WTC11 (cell line): ENCODE data around the gene LRRC9.

Experiments
- ATF3 ChIP-seq: sonication (generic); formaldehyde crosslinking; conservative IDR thresholded peaks from 2 replicates; pipeline ENCODE4 v1.8.1; 2022; ENCODE audit warnings: mild to moderate bottlenecking, missing genetic modification reagents
- CTCF ChIP-seq: fragments of 200-600 bp; IDR thresholded peaks from 2 replicates; pipeline ENCODE4 v1.8.0; 2022; ENCODE audit warnings: antibody characterized with exemption
- FOXP1 ChIP-seq: sonication (generic); formaldehyde crosslinking; IDR thresholded peaks from 2 replicates; pipeline ENCODE4 v1.8.0; 2022; ENCODE audit warnings: missing genetic modification reagents, mild to moderate bottlenecking, moderate library complexity, borderline replicate concordance
- MAX ChIP-seq: sonication (generic); formaldehyde crosslinking; IDR thresholded peaks from 2 replicates; pipeline ENCODE4 v1.8.0; 2022; ENCODE audit warnings: mild to moderate bottlenecking, missing genetic modification reagents
- SMAD3 ChIP-seq: sonication (generic); formaldehyde crosslinking; IDR thresholded peaks from 2 replicates; pipeline ENCODE4 v1.8.0; 2022; ENCODE audit warnings: missing genetic modification reagents, mild to moderate bottlenecking, borderline replicate concordance
- TEAD4 ChIP-seq: sonication (generic); formaldehyde crosslinking; IDR thresholded peaks from 2 replicates; pipeline ENCODE4 v1.8.0; 2022; ENCODE audit warnings: mild to moderate bottlenecking, missing genetic modification reagents
- ZNF121 ChIP-seq: sonication (generic); formaldehyde crosslinking; IDR thresholded peaks from 2 replicates; pipeline ENCODE4 v1.8.0; 2023; ENCODE audit warnings: missing genetic modification reagents
- ZNF416 ChIP-seq: fragments of 250-450 bp; sonication (Bioruptor Pico); IDR thresholded peaks from 2 replicates; pipeline ENCODE4 v1.9.0; 2021; ENCODE audit warnings: mild to moderate bottlenecking, inconsistent platforms
- ZNF512 ChIP-seq: sonication (generic); formaldehyde crosslinking; IDR thresholded peaks from 2 replicates; pipeline ENCODE4 v1.8.1; 2022; ENCODE audit warnings: missing genetic modification reagents, borderline replicate concordance
- TF ChIP-seq, protein P1 (sequence below): sonication (generic); formaldehyde crosslinking; IDR thresholded peaks from 2 replicates; pipeline ENCODE4 v1.8.0; 2023; ENCODE audit warnings: missing genetic modification reagents, mild to moderate bottlenecking, borderline replicate concordance
- TF ChIP-seq, protein P2 (sequence below): sonication (generic); formaldehyde crosslinking; IDR thresholded peaks from 2 replicates; pipeline ENCODE4 v1.8.1; 2023; ENCODE audit warnings: mild to moderate bottlenecking, missing genetic modification reagents, borderline replicate concordance
- TF ChIP-seq, protein P3 (sequence below): sonication (generic); formaldehyde crosslinking; IDR thresholded peaks from 2 replicates; pipeline ENCODE4 v1.8.1; 2023; ENCODE audit warnings: mild to moderate bottlenecking, missing genetic modification reagents, moderate library complexity

- TF ChIP-seq CTCF (no peak), TEAD4 (CRISPR knock-in tag) (no peak), ZNF121 (CRISPR knock-in tag) (no peak), MAX (CRISPR knock-in tag) (no peak), SMAD3 (no peak), FOXP1 (no peak), ATF3 (no peak), ZNF512 (CRISPR knock-in tag) (no peak), ZNF416 (CRISPR knock-in tag) (no peak)
- TF ChIP-seq, protein P1, sequence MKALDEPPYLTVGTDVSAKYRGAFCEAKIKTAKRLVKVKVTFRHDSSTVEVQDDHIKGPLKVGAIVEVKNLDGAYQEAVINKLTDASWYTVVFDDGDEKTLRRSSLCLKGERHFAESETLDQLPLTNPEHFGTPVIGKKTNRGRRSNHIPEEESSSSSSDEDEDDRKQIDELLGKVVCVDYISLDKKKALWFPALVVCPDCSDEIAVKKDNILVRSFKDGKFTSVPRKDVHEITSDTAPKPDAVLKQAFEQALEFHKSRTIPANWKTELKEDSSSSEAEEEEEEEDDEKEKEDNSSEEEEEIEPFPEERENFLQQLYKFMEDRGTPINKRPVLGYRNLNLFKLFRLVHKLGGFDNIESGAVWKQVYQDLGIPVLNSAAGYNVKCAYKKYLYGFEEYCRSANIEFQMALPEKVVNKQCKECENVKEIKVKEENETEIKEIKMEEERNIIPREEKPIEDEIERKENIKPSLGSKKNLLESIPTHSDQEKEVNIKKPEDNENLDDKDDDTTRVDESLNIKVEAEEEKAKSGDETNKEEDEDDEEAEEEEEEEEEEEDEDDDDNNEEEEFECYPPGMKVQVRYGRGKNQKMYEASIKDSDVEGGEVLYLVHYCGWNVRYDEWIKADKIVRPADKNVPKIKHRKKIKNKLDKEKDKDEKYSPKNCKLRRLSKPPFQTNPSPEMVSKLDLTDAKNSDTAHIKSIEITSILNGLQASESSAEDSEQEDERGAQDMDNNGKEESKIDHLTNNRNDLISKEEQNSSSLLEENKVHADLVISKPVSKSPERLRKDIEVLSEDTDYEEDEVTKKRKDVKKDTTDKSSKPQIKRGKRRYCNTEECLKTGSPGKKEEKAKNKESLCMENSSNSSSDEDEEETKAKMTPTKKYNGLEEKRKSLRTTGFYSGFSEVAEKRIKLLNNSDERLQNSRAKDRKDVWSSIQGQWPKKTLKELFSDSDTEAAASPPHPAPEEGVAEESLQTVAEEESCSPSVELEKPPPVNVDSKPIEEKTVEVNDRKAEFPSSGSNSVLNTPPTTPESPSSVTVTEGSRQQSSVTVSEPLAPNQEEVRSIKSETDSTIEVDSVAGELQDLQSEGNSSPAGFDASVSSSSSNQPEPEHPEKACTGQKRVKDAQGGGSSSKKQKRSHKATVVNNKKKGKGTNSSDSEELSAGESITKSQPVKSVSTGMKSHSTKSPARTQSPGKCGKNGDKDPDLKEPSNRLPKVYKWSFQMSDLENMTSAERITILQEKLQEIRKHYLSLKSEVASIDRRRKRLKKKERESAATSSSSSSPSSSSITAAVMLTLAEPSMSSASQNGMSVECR (CRISPR knock-in tag), result no peak
- TF ChIP-seq, protein P2, sequence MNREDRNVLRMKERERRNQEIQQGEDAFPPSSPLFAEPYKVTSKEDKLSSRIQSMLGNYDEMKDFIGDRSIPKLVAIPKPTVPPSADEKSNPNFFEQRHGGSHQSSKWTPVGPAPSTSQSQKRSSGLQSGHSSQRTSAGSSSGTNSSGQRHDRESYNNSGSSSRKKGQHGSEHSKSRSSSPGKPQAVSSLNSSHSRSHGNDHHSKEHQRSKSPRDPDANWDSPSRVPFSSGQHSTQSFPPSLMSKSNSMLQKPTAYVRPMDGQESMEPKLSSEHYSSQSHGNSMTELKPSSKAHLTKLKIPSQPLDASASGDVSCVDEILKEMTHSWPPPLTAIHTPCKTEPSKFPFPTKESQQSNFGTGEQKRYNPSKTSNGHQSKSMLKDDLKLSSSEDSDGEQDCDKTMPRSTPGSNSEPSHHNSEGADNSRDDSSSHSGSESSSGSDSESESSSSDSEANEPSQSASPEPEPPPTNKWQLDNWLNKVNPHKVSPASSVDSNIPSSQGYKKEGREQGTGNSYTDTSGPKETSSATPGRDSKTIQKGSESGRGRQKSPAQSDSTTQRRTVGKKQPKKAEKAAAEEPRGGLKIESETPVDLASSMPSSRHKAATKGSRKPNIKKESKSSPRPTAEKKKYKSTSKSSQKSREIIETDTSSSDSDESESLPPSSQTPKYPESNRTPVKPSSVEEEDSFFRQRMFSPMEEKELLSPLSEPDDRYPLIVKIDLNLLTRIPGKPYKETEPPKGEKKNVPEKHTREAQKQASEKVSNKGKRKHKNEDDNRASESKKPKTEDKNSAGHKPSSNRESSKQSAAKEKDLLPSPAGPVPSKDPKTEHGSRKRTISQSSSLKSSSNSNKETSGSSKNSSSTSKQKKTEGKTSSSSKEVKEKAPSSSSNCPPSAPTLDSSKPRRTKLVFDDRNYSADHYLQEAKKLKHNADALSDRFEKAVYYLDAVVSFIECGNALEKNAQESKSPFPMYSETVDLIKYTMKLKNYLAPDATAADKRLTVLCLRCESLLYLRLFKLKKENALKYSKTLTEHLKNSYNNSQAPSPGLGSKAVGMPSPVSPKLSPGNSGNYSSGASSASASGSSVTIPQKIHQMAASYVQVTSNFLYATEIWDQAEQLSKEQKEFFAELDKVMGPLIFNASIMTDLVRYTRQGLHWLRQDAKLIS (CRISPR knock-in tag), result no peak
- TF ChIP-seq, protein P3, sequence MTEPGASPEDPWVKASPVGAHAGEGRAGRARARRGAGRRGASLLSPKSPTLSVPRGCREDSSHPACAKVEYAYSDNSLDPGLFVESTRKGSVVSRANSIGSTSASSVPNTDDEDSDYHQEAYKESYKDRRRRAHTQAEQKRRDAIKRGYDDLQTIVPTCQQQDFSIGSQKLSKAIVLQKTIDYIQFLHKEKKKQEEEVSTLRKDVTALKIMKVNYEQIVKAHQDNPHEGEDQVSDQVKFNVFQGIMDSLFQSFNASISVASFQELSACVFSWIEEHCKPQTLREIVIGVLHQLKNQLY (CRISPR knock-in tag), result no peak
Observed at GRCh38 chr14:59969319-59969718, 49.4 kb downstream of the LRRC9 start.
